Stimulated activated naive CD8-positive, alpha-beta T cell treated with anti-CD3 and anti-CD28 coated beads, Interleukin-15, amount 100 ng/mL, for 72 hours (primary cell): ENCODE data around the gene GLRX.
"Not testable (repeated sequence)": the region's sequence is repeated elsewhere in the genome, so short reads cannot be mapped to it uniquely, and the experiment has no call there.

ENCODE experiments used
- ATAC-seq: fragments of 150-1000 bp; cut with Tn5 transposase; 2 replicates; pipeline ENCODE4 v1.10.0; 2021; ENCODE audit warnings: mild to moderate bottlenecking, moderate library complexity
- DNase-seq, 2 donors: peaks; one replicate each; pipeline ENCODE4 v3.0.0; 2021 to 2022
- H3K27ac Mint-ChIP-seq, 2 donors: one replicate each; pipeline ENCODE4 v1.8.0; 2022; ENCODE audit warnings: mild to moderate bottlenecking in 2 of 2, mixed read lengths in 2 of 2, moderate library complexity in 2 of 2
- H3K27me3 Mint-ChIP-seq: one replicate; pipeline ENCODE4 v1.8.0; 2022; ENCODE audit warnings: mixed read lengths
- H3K4me1 Mint-ChIP-seq: one replicate; pipeline ENCODE4 v1.8.0; 2022; ENCODE audit warnings: mild to moderate bottlenecking, mixed read lengths
- H3K4me3 Mint-ChIP-seq, 2 donors: one replicate each; pipeline ENCODE4 v1.8.0; 2022; ENCODE audit warnings: mild to moderate bottlenecking in 2 of 2, mixed read lengths in 2 of 2, moderate library complexity in 1 of 2
- H3K9me3 Mint-ChIP-seq, 2 donors: one replicate each; pipeline ENCODE4 v1.8.0; 2022; ENCODE audit warnings: mixed read lengths in 2 of 2

GLRX gene

DNA sequence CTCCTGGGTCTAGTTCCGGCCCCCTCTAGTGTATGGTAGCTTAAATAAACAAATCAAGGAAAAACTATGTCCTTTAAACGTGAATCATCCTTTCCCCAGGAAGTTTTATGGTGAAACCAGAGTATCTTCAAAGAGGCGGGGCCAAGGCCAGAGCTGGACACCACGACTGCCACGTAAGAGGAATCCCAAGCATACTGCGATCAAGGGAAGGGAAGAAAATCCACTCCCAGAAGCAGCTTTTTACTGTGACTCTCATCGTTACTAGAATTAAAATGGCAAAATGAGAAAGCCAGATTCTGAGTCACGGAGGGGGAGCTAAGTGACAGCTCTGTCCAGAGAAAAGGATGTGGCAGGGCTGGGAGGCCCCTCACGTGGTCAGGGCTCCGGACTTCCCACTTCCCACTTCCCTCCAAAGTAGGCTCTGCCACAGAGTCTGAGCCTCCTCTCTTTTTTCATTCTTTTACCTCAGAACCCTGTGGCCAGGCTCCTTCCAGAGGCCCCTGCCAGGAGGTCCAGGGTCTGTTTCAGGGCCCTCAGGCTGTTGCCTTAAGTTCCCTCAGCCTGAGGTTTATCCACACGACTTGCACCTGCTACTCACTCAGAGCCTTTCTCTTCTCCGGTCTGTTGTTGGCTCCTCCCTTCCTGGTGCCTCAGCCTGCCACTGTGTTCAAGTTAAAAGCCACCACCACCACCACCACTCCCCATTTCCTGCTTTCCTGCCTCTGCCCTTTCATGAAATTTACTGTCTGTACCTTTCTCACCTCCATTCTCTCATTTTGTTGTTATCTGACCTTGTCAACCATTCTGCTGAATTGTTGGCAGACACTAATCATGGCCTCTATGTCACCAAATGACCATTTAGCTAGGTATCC lies 1.4 kb upstream of the GLRX start:
- ATAC-seq (peak; percentile 82), DNase-seq (peak; percentile 45 to 68)
- Mint-ChIP-seq H3K27me3 (no peaks in the 10 kb centered on the region), H3K4me1 (peaks cover 58% of the 10 kb centered on the region), H3K4me3 (peak overlapping the region; percentile 81 to 93), H3K27ac (peak overlapping the region; percentile 72 to 97), H3K9me3 (no peaks in the 10 kb centered on the region)

DNA sequence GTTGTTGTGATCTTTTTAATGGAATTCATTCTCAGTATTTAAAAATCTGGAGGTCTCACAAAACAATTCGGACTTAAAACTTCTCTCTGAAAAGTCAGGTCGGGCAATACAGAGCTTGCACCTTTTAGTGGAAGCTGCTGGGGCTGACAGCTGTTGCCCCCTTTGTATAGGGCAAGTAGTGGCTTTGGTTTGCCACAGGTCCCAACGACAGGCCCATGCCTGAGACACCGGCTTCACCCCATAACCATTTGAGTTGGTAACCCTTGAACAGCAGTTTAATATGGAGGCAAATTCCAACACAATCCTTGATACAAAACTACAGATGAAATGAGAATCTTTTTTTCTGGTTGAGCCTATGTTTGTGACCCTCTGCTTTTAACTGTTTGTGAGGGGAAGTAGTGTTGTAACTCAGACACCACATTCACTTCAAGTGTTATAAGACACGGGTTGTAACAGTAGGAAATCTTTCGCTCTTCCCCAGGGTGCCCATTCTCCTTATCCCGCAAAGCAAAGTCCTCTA lies 752 bp upstream of the GLRX start:
- DNase-seq: no peak
- ATAC-seq: no peak
- Mint-ChIP-seq H3K27ac (peak overlapping the region; percentile 72 to 97), H3K27me3 (no peaks in the 10 kb centered on the region), H3K9me3 (no peaks in the 10 kb centered on the region), H3K4me1 (peaks cover 65% of the 10 kb centered on the region), H3K4me3 (peak overlapping the region; percentile 81 to 93)

DNA sequence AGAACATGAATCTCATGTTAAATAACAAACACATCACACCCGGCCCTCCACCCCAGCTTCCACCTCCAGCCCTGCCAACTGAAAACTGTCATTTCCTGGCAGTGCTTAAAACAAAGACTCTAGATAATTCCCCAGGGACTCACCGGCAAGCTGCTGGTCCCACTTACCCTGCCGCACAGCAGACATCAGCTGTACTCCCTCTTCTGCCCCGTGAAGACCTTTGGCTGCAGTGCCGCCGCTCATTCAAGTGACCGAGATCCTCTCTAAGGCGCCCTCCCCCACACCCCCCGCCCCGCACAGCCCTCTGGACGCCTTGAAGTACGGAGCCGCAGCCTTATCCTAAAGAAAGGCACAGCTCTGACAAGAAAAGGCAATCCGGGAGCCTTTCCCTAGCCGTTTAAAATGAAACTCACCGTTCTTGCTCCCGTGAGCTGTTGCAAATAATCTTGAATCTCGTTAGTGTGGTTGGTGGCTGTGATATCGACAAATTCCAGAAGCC lies 434 bp downstream of the GLRX start:
- Mint-ChIP-seq H3K9me3 (no peaks in the 10 kb centered on the region), H3K4me1 (peaks cover 71% of the 10 kb centered on the region), H3K27ac (peak overlapping the region; percentile 89 to 99), H3K4me3 (peak overlapping the region; percentile 81 to 93), H3K27me3 (no peaks in the 10 kb centered on the region)
- peak; percentile 15 for ATAC-seq
- DNase-seq: no peak

DNA sequence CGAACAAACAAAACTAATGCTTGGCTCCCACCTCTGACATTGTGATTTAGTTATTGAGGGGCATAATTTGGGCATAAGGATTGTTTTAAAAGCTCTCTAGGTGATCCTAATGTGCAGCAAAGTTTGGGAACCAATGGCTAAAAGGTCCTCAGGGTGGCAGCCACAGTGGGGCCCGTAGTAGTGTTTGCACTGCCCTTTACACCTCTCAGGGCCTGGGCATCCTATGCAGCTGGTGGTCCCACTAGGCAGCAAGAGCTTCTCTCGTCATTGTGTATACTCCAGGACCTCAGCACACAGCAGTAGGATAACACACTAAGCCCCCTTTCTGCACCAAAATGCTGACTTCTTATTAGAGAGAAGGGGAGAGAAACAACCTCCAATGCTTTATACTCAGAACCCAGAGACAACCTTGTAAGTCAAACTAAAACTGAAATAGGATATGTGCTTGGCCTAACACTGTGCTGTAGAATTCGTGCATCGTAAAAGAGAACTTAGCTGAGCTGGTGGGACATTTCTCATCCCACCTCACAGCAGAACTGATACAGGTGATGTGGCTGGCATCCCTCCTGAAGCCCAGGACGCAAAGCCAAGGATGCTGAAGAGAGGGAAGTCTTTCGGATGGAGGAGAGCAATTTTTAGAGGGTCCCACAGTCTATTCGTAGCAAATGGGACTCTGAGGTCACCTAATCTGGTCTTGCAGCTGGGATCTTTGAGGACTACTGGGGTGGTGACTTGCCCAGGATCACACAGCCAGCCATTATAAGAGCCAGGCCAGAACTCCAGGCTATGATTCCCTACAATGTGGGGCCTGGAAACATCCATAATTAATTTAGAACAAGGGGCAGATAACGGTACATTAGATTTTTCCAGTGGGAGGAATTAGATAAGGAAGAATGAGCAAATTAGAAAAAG lies 1.2 kb downstream of the GLRX start:
- no peaks in the 10 kb centered on the region for H3K9me3 Mint-ChIP-seq
- H3K4me1 Mint-ChIP-seq: peaks cover 78% of the 10 kb centered on the region
- ATAC-seq: peak; percentile 27
- H3K4me3 Mint-ChIP-seq: peak overlapping the region; percentile 81 to 93
- peak overlapping the region; percentile 89 to 99 for H3K27ac Mint-ChIP-seq
- no peaks in the 10 kb centered on the region for H3K27me3 Mint-ChIP-seq
- no peak for DNase-seq

DNA sequence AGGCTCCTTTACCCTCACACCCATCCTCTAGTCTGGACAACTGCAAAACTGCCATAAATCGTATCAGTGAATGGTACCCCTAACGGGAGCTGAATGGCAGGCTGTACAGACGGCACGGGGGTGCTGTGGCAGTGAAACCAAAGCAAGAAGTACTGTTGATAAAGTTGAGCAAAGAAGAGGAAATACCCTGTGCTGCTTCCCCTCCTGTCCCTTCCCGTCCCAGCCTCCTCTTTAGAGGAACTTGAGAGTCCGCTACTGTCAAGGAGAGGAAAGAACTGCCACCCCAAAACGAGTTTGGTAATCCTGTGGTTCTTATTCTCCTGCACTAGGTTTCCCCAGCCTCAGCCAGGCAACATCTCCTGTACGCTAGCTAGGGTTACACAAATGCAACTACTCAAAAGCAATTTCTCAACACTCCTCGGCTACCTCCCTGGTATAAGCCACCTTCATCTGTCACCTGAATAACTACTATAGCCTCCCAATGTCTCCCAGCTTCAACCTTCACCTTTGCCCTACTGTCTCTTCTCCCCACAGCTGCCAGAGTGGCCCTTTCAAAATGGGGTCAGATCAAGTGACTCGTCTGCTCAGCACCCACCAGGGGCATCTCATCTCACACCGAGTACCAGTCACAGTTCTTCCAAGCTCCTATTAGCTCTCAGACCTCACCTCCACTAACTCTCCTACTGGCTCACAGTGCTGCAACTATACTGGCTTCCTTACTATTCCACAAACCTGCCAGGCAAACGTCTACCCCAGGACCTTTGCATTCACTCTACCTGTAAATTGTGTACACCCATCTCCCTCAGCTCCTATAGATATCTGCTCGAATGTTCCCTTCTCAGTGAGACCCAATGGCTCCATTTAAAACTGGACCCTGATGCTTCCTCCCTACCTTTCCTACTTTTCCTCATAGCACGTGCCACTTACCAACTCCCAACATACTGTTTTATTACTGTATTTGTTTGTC lies 4.1 kb downstream of the GLRX start:
- DNase-seq (peak in 1 of 2 donors; percentile 55), ATAC-seq (peak; percentile 70)
- H3K9me3 Mint-ChIP-seq: no peaks in the 10 kb centered on the region
- H3K27ac Mint-ChIP-seq: peak overlapping the region; percentile 68 to 83
- H3K4me3 Mint-ChIP-seq: peak overlapping the region; percentile 76 to 81
- no peaks in the 10 kb centered on the region for H3K27me3 Mint-ChIP-seq
- peaks cover 73% of the 10 kb centered on the region for H3K4me1 Mint-ChIP-seq

DNA sequence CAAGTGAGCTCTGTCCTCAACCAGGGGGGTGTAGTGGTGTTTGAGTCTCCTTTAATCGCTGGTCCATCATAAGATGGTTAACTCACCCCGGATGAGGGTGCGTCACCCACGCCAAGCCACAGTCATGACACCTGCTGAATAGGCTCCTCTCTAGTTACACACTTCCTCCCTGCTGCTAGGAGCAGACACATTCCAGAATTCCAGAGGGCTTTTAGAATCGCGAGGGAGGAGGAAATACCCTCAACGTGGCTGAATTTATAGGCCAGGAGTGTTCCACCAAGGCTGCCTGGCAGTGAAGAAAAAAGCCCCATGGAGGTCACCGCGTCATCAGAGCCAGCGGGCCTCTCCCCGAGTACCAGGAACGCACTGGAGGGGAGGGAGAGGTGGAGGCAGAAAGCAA lies 5.1 kb downstream of the GLRX start:
- H3K27me3 Mint-ChIP-seq: no peaks in the 10 kb centered on the region
- peak overlapping the region; percentile 76 to 81 for H3K4me3 Mint-ChIP-seq
- no peaks in the 10 kb centered on the region for H3K9me3 Mint-ChIP-seq
- peaks cover 76% of the 10 kb centered on the region for H3K4me1 Mint-ChIP-seq
- no peak for DNase-seq
- peak; percentile 41 for ATAC-seq
- H3K27ac Mint-ChIP-seq: peak overlapping the region; percentile 84 to 94

DNA sequence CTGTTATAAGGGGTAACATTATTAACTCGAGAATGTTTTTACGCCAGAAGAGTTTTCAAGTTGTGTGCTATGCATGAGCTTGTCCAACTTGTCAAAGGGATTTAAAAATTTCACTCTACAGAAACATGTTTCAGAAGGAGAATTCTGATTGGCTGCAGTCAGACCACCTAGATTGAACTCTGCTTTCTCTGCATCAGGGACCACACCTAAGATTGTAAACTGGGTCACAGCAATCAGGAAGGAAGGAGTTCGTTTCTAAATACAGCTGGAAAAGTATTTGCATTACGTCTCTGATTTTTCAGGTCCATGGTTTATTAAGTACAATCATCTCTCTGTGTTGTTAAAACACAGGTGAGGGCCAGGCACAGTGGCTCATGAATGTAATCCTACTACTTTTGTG lies 5.8 kb downstream of the GLRX start:
- H3K27me3 Mint-ChIP-seq: no peaks in the 10 kb centered on the region
- peak overlapping the region; percentile 76 to 81 for H3K4me3 Mint-ChIP-seq
- DNase-seq (no peak), ATAC-seq (no peak)
- no peaks in the 10 kb centered on the region for H3K9me3 Mint-ChIP-seq
- H3K4me1 Mint-ChIP-seq: peaks cover 83% of the 10 kb centered on the region
- peak overlapping the region in 1 of 2 donors; percentile 94 for H3K27ac Mint-ChIP-seq

DNA sequence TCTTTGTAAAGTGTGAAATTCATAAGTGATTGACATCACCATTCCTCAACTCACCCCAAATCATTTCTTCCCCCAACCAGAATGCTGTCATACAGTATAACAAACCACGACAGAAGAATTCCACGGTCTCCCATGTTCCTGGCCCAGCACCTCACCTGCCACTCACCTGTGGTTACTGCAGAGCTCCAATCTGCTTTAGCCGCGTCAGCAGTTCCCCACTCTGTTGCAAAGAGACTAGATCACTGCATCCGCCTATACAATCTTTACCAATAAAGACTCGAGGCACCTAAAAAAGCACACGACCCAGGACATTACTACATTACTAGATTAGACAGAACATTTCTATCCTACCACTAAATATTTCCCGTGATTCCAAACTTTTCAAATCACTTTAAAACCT lies 6.2 kb downstream of the GLRX start:
- no peak for DNase-seq
- Mint-ChIP-seq H3K9me3 (no peaks in the 10 kb centered on the region), H3K4me3 (peak overlapping the region; percentile 76 to 81), H3K27me3 (no peaks in the 10 kb centered on the region), H3K27ac (peak overlapping the region; percentile 12 to 87), H3K4me1 (peaks cover 84% of the 10 kb centered on the region)
- ATAC-seq: no peak

DNA sequence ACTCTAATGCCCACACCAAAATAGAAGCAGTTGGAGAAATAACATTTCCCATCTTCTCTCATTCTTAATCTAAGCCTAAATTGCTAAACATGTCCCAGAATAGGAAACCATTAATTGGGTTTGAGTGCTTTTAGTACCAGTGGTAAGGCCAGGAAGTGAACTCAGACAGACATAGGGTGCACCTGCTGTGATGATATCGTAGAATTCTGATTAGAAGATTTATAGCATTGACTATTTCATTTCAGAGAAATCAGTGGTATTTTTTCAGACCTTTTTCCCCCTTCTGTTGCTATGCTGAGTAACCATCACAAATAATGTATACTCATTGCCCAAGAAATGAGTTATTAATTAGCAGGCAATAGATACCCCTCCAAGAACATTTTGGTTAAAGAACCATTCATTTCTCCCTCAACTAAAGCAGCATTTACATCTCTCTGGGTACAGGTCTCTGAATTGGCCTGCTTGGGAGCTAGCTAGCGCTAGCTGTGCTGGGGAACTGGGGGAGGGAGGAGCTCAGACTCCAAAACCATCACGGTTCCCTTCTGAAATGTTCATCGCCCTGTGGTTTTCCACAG lies 7.3 kb downstream of the GLRX start:
- H3K4me3 Mint-ChIP-seq: no peak overlapping the region
- DNase-seq (no peak), ATAC-seq (no peak)
- no peak overlapping the region for H3K27ac Mint-ChIP-seq
- H3K27me3 Mint-ChIP-seq: no peaks in the 10 kb centered on the region
- H3K4me1 Mint-ChIP-seq: peaks cover 88% of the 10 kb centered on the region
- no peaks in the 10 kb centered on the region for H3K9me3 Mint-ChIP-seq

DNA sequence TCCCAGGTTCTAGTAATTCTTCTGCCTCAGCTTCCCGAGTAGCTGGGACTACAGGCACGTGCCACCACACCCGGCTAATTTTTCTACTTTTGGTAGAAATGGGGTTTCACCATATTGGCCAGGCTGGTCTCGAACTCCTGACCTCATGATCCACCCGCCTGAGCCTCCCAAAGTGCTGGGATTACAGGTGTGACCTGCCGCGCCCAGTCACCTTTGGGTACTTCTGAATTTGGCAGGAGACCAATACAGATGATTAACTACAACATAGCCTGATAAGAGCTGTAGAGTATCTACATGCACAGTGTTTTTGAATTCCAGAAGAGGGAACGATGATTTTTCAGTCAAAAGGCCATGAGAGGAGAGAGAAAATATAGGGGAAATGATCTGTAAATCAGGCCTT lies 9.5 kb downstream of the GLRX start:
- not testable (repeated sequence) for H3K27me3 Mint-ChIP-seq, H3K9me3 Mint-ChIP-seq, ATAC-seq, H3K4me3 Mint-ChIP-seq, DNase-seq, H3K27ac Mint-ChIP-seq
- peaks cover 91% of the 10 kb centered on the region for H3K4me1 Mint-ChIP-seq

DNA sequence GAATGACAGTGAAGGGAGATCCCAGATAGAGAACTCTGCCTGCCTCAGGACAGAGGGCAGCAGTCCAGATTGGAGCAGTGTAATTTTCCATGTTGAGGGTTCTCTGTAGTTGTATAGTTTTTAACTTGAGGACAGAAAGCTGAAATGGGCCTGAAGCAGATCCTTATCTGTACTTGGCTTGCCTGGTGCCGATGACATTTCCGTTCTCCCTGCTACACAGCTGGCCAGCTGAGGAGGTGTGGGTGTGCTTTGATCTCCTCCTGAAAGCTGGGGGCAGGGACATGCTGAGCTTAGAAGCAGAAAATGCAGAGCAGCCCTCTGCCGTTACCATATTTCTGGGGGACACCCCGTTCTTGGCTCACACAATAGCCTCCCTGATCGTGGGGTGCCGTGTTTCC lies 10.5 kb downstream of the GLRX start:
- H3K4me3 Mint-ChIP-seq: peak overlapping the region; percentile 61 to 65

DNA sequence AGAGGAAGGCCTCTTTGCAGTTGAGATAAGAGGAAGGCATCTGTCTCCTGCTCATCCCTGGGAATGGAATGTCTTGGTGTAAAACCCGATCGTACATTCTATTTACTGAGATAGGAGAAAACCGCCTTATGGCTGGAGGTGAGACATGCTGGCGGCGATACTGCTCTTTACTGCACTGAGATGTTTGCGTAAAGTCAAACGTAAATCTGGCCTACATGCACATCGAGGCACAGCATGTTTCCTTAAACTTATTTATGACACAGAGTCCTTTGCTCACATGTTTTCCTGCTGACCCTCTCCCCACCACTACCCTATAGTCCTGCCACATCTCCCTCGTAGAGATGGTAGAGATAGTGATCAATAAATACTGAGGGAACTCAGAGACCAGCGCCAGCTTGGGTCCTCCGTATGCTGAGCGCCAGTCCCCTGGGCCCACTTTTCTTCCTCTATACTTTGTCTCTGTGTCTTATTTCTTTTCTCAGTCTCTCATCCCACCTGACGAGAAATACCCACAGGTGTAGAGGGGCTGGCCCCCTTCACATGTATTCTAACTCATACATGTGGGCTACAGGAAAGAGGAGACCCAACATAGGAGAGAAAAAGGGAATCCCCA lies 11.0 kb downstream of the GLRX start:
- not testable (repeated sequence) for DNase-seq, ATAC-seq, H3K27me3 Mint-ChIP-seq, H3K9me3 Mint-ChIP-seq
- H3K4me3 Mint-ChIP-seq: peak overlapping the region; percentile 65 to 70
- H3K27ac Mint-ChIP-seq: peak overlapping the region; percentile 59 to 64
- peaks cover 79% of the 10 kb centered on the region for H3K4me1 Mint-ChIP-seq

More for the DNA sequence above, 10.5 kb downstream of the GLRX start:
- Mint-ChIP-seq H3K27me3 (no peaks in the 10 kb centered on the region), H3K4me1 (peaks cover 84% of the 10 kb centered on the region), H3K27ac (peak overlapping the region; percentile 59 to 64), H3K9me3 (no peaks in the 10 kb centered on the region)
- DNase-seq (peak; percentile 35 to 48), ATAC-seq (peak; percentile 55)

DNA sequence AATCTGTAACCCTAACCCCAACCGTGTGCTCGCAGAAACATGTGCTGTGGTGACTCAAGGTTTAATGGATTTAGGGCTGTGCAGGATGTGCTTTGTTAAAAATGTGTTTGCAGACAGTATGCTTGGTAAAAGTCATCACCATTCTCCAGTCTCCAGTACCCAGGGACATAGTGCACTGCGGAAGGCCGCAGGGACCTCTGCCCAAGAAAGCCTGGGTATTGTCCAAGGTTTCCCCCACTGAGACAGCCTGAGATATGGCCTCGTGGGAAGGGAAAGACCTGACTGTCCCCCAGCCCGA lies 11.5 kb downstream of the GLRX start:
- H3K27me3 Mint-ChIP-seq, H3K9me3 Mint-ChIP-seq, ATAC-seq, DNase-seq: not testable (repeated sequence)
- Mint-ChIP-seq H3K27ac (peak overlapping the region; percentile 36 to 81), H3K4me1 (peaks cover 74% of the 10 kb centered on the region), H3K4me3 (peak overlapping the region; percentile 65 to 70)
